Choroid plexus epithelial cell (primary cell): ENCODE measurements around the gene DPYD.

Experiments used
- DNase-seq: peaks from one replicate; pipeline ENCODE4 v3.0.0-alpha.2; 2010; ENCODE audit warnings: low read depth
- H3K4me3 ChIP-seq: 2 replicates; pipeline ENCODE4 v1.5.1; 2011; ENCODE audit warnings: low read depth, mild to moderate bottlenecking, control low read depth, low read length, moderate library complexity
- CTCF ChIP-seq: conservative IDR thresholded peaks from 2 replicates; pipeline ENCODE4 v1.5.1; 2011; ENCODE audit warnings: low read depth, mild to moderate bottlenecking, control low read depth, inconsistent platforms, low read length, moderate library complexity

DPYD gene

GRCh38 chr1:97034651-97035050 is 886.2 kb downstream of the DPYD start:
- no peak overlapping the region for H3K4me3 ChIP-seq
- TF ChIP-seq CTCF = no peak
- no peak for DNase-seq

GRCh38 chr1:97033949-97034348 is 886.9 kb downstream of the DPYD start:
- no peak for DNase-seq
- TF ChIP-seq CTCF = no peak
- H3K4me3 ChIP-seq = no peak overlapping the region
